GM21367 (cell line): ENCODE results near the gene TP53TG3B.
"Not testable (repeated sequence)": the region's sequence is repeated elsewhere in the genome, so short reads cannot be mapped to it uniquely, and the experiment has no call there.

Experiments used
- ATAC-seq: cut with Tn5 transposase; IDR thresholded peaks from one replicate; pipeline ENCODE4 v1.9.1; 2021; ENCODE audit not compliant: unreplicated experiment

TP53TG3B gene

GRCh38 chr16:33360541-33360940 lies at the start of gene TP53TG3B:
TSS of gene TP53TG3B (plus strand) at chr16:33360841. CDS start at chr16:33360909, 68 bp downstream.
- not testable (repeated sequence) for ATAC-seq

- ATAC-seq = not testable (repeated sequence)
Measured at GRCh38 chr16:33336226-33337012, 24.2 kb upstream of the TP53TG3B start.

GRCh38 chr16:33337627-33338542 lies 22.8 kb upstream of the TP53TG3B start:
- ATAC-seq = not testable (repeated sequence)

- not testable (repeated sequence) for ATAC-seq
Measured at GRCh38 chr16:33338543-33338951, 22.1 kb upstream of the TP53TG3B start.

GRCh38 chr16:33339093-33340061 lies 21.3 kb upstream of the TP53TG3B start:
- not testable (repeated sequence) for ATAC-seq
